22Rv1 (cell line): ENCODE data around the gene JPT2.

Experiments used
- CTCF ChIP-seq: fragments of 450-650 bp; IDR thresholded peaks from 2 replicates; pipeline ENCODE4 v1.5.1; 2017; ENCODE audit warnings: mild to moderate bottlenecking
- ZFX ChIP-seq: fragments of 450-650 bp; IDR thresholded peaks from 2 replicates; pipeline ENCODE4 v1.6.1; 2017; ENCODE audit warnings: antibody characterized with exemption, borderline replicate concordance

DNA sequence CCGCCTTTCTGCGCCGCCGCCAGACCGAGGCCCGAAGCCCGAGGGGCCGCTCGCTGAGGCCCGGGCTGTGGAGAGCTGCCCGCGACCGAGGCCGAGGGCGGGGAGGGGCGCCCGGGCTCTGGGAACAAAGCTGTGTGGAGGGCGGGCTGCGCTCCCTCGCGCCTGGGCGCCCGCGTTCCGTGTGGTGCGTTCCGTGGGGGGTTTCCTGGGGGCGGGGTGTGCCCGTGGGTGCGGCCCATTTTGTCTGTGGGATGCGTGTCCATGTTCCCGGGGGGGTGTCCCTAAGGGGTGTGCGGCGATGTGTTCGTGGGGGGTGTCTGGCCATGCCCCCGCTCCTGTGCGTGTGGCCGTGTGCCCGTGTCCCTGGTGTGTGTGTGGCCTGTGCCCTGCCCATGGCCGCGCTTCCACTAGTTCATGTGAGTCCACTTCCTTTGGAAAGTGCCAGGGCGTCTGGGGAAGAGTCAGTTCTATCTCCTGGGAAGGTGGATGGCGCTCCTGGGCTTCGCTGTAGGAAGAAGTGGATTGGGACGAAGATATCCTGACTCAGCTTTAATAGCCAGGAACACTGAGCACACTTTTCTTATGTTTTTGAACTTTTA, 520 bp downstream of the JPT2 start:
- TF ChIP-seq CTCF: no peak
- TF ChIP-seq ZFX: no peak
